Nephron (organoid): ENCODE results near the gene TFG.

ENCODE experiments used
- H3K27ac Mint-ChIP-seq, 3 experiments: 2 replicates each; pipeline ENCODE4 v1.8.0; 2020; ENCODE audit warnings: mixed read lengths in 3 of 3, mild to moderate bottlenecking in 2 of 3, moderate library complexity in 1 of 3
- H3K27me3 Mint-ChIP-seq: 2 replicates; pipeline ENCODE4 v1.8.0; 2021; ENCODE audit warnings: low read depth, mild to moderate bottlenecking, moderate library complexity, mixed read lengths
- H3K36me3 Mint-ChIP-seq: 2 replicates; pipeline ENCODE4 v1.8.0; 2020; ENCODE audit warnings: low read depth, mixed read lengths
- H3K4me1 Mint-ChIP-seq: 2 replicates; pipeline ENCODE4 v1.8.0; 2020; ENCODE audit warnings: mixed read lengths
- H3K4me3 Mint-ChIP-seq, 3 experiments: 2 replicates each; pipeline ENCODE4 v1.8.0; 2020; ENCODE audit warnings: mild to moderate bottlenecking in 3 of 3, mixed read lengths in 3 of 3, moderate library complexity in 2 of 3
- H3K9me3 Mint-ChIP-seq: 2 replicates; pipeline ENCODE4 v1.8.0; 2020; ENCODE audit warnings: mixed read lengths
- CTCF ChIP-seq, 3 experiments: fragments of 200-600 bp; sonication (generic); IDR thresholded peaks; one replicate each; pipeline ENCODE4 v1.5.0; 2021; ENCODE audit warnings: antibody characterized with exemption in 3 of 3; ENCODE audit not compliant: unreplicated experiment in 3 of 3

The TFG gene

GRCh38 chr3:100781301-100781700 is 72.0 kb downstream of the TFG start:
- Mint-ChIP-seq H3K9me3 (peaks cover 5% of the 10 kb centered on the region), H3K27ac (no peak overlapping the region), H3K27me3 (no peaks in the 10 kb centered on the region), H3K36me3 (no peaks in the 10 kb centered on the region), H3K4me1 (peaks cover 36% of the 10 kb centered on the region), H3K4me3 (no peak overlapping the region)
- TF ChIP-seq CTCF (IDR thresholded peaks at IDR 0.05; ENCODE audit: unreplicated experiment in 3 of 3) = no peak

GRCh38 chr3:100782348-100782747 is 73.1 kb downstream of the TFG start:
- TF ChIP-seq CTCF (IDR thresholded peaks at IDR 0.05; ENCODE audit: unreplicated experiment in 3 of 3) = no peak
- Mint-ChIP-seq H3K4me1 (peaks cover 36% of the 10 kb centered on the region), H3K27me3 (no peaks in the 10 kb centered on the region), H3K36me3 (no peaks in the 10 kb centered on the region), H3K4me3 (peak overlapping the region in 1 of 3 experiments; percentile 16), H3K27ac (peak overlapping the region; percentile 13 to 94 (median 71)), H3K9me3 (peaks cover 5% of the 10 kb centered on the region)

GRCh38 chr3:100782906-100783305 is 73.6 kb downstream of the TFG start:
- H3K36me3 Mint-ChIP-seq = no peaks in the 10 kb centered on the region
- peak overlapping the region; percentile 69 to 94 (median 76) for H3K27ac Mint-ChIP-seq
- H3K27me3 Mint-ChIP-seq = no peaks in the 10 kb centered on the region
- TF ChIP-seq CTCF (IDR thresholded peaks at IDR 0.05; ENCODE audit: unreplicated experiment in 3 of 3) = no peak
- peaks cover 5% of the 10 kb centered on the region for H3K9me3 Mint-ChIP-seq
- no peak overlapping the region for H3K4me3 Mint-ChIP-seq
- H3K4me1 Mint-ChIP-seq = peaks cover 36% of the 10 kb centered on the region

- H3K27ac Mint-ChIP-seq = peak overlapping the region in 1 of 3 experiments; percentile 94
- no peak overlapping the region for H3K4me3 Mint-ChIP-seq
- H3K9me3 Mint-ChIP-seq = peaks cover 5% of the 10 kb centered on the region
- no peaks in the 10 kb centered on the region for H3K36me3 Mint-ChIP-seq
- no peak for TF ChIP-seq CTCF (IDR thresholded peaks at IDR 0.05; ENCODE audit: unreplicated experiment in 3 of 3)
- peaks cover 36% of the 10 kb centered on the region for H3K4me1 Mint-ChIP-seq
- no peaks in the 10 kb centered on the region for H3K27me3 Mint-ChIP-seq
Observed at GRCh38 chr3:100783619-100784018, 74.3 kb downstream of the TFG start.

GRCh38 chr3:100789579-100789978 is 80.3 kb downstream of the TFG start:
- Mint-ChIP-seq H3K27ac (no peak overlapping the region), H3K4me3 (no peak overlapping the region), H3K9me3 (peaks cover 2% of the 10 kb centered on the region), H3K36me3 (no peaks in the 10 kb centered on the region), H3K27me3 (no peaks in the 10 kb centered on the region), H3K4me1 (no peaks in the 10 kb centered on the region)
- TF ChIP-seq CTCF (IDR thresholded peaks at IDR 0.05; ENCODE audit: unreplicated experiment in 3 of 3) = no peak

- TF ChIP-seq CTCF (IDR thresholded peaks at IDR 0.05; ENCODE audit: unreplicated experiment in 3 of 3) = peak in 2 of 3 experiments; percentile 16 to 31
- Mint-ChIP-seq H3K4me1 (peaks cover 13% of the 10 kb centered on the region), H3K4me3 (no peak overlapping the region), H3K9me3 (no peaks in the 10 kb centered on the region), H3K27ac (peak overlapping the region in 2 of 3 experiments; percentile 6 to 12), H3K27me3 (no peaks in the 10 kb centered on the region), H3K36me3 (no peaks in the 10 kb centered on the region)
Observed at GRCh38 chr3:100796556-100796955, 87.3 kb downstream of the TFG start.
